Endodermal cell (in vitro differentiated cells): ENCODE data around the gene ADARB1. TPM values are rescaled to one million over a fixed set of nuclear protein-coding genes. Genes with fewer than 3 reads are reported as not detected.

Source experiments
- DNase-seq: peaks from one replicate; pipeline ENCODE4 v3.0.0-alpha.2; 2017
- H3K27ac ChIP-seq: 2 replicates; pipeline ENCODE4 v1.5.1; 2013; ENCODE audit warnings: mild to moderate bottlenecking, low read depth, low read length, moderate library complexity
- H3K27me3 ChIP-seq: 2 replicates; pipeline ENCODE4 v1.6.1; 2013; ENCODE audit warnings: mild to moderate bottlenecking, low read length, moderate library complexity; ENCODE audit not compliant: insufficient read depth, control insufficient read depth, poor library complexity, severe bottlenecking
- H3K36me3 ChIP-seq: 2 replicates; pipeline ENCODE4 v1.7.0; 2013; ENCODE audit warnings: mild to moderate bottlenecking, low read length, moderate library complexity; ENCODE audit not compliant: control insufficient read depth, insufficient read depth
- H3K4me1 ChIP-seq: one replicate; pipeline ENCODE4 v1.7.0; 2013; ENCODE audit warnings: low read length; ENCODE audit not compliant: control insufficient read depth, insufficient read depth
- H3K4me3 ChIP-seq: 2 replicates; pipeline ENCODE4 v1.5.1; 2013; ENCODE audit warnings: mild to moderate bottlenecking, low read length, moderate library complexity
- H3K9ac ChIP-seq: 2 replicates; pipeline ENCODE4 v1.6.1; 2013; ENCODE audit warnings: mild to moderate bottlenecking, low read length, moderate library complexity; ENCODE audit not compliant: poor library complexity, severe bottlenecking; ENCODE audit errors: extremely low read depth
- H3K9me3 ChIP-seq: 2 replicates; pipeline ENCODE4 v1.6.1; 2013; ENCODE audit warnings: mild to moderate bottlenecking, low read length, moderate library complexity; ENCODE audit not compliant: control insufficient read depth
- H3K27ac Mint-ChIP-seq: 2 replicates; pipeline ENCODE4 v1.8.0; 2020; ENCODE audit warnings: mixed read lengths
- H3K27me3 Mint-ChIP-seq: 2 replicates; pipeline ENCODE4 v1.8.0; 2021; ENCODE audit warnings: mild to moderate bottlenecking, mixed read lengths; ENCODE audit not compliant: insufficient read depth
- H3K36me3 Mint-ChIP-seq: 2 replicates; pipeline ENCODE4 v1.8.0; 2020; ENCODE audit warnings: low read depth, mixed read lengths
- H3K4me1 Mint-ChIP-seq: 2 replicates; pipeline ENCODE4 v1.8.0; 2020; ENCODE audit warnings: mixed read lengths
- H3K4me3 Mint-ChIP-seq: 2 replicates; pipeline ENCODE4 v1.8.0; 2020; ENCODE audit warnings: mild to moderate bottlenecking, moderate library complexity, mixed read lengths
- H3K9me3 Mint-ChIP-seq: 2 replicates; pipeline ENCODE4 v1.8.0; 2020; ENCODE audit warnings: mild to moderate bottlenecking, mixed read lengths
- WGBS, 2 experiments: methylation state at CpG; one replicate each; pipeline versions ENCODE4 v1.1.5 to v1.1.7; 2013; ENCODE audit warnings: missing lambda C conversion rate in 2 of 2, mixed read lengths in 1 of 2; ENCODE audit not compliant: insufficient coverage in 1 of 2, insufficient read length in 1 of 2; 5-methylcytosine and 5-hydroxymethylcytosine counted together
- total RNA-seq, 2 donors: library from RNA; stranded (reverse); fragmentation: NEBNext Ultra II Directional in 1 of 2; extraction: Animal tissue kit (Norgen Biotek cat#: 25700) in 1 of 2; gene quantifications; 2 replicates in 1 of 2; 3 replicates in 1 of 2; pipeline ENCODE4 v1.2.1, GENCODE V29; 2021
- TF ChIP-seq, protein P1 (sequence below): fragments of 200-600 bp; sonication (generic); conservative IDR thresholded peaks from 2 replicates; pipeline ENCODE4 v1.5.0; 2021; ENCODE audit warnings: antibody characterized with exemption, mild to moderate bottlenecking

The ADARB1 gene
- total RNA-seq, 2 donors from 2014 or later, result 11.5 to 20.1 TPM

GRCh38 chr21:45254460-45254930 is 180.1 kb downstream of the ADARB1 start:
- H3K36me3 ChIP-seq, result no peaks in the 10 kb centered on the region
- no peak overlapping the region for H3K27ac Mint-ChIP-seq
- no peaks in the 10 kb centered on the region for H3K4me1 ChIP-seq
- no peaks in the 10 kb centered on the region for H3K27me3 Mint-ChIP-seq
- peaks cover 13% of the 10 kb centered on the region for H3K9me3 Mint-ChIP-seq
- no peaks in the 10 kb centered on the region for H3K9me3 ChIP-seq
- no peak overlapping the region for H3K9ac ChIP-seq
- no peaks in the 10 kb centered on the region for H3K27me3 ChIP-seq
- no peak overlapping the region for H3K4me3 ChIP-seq
- no peak overlapping the region for H3K27ac ChIP-seq
- DNase-seq, result peak; percentile 45
- TF ChIP-seq, protein P1, sequence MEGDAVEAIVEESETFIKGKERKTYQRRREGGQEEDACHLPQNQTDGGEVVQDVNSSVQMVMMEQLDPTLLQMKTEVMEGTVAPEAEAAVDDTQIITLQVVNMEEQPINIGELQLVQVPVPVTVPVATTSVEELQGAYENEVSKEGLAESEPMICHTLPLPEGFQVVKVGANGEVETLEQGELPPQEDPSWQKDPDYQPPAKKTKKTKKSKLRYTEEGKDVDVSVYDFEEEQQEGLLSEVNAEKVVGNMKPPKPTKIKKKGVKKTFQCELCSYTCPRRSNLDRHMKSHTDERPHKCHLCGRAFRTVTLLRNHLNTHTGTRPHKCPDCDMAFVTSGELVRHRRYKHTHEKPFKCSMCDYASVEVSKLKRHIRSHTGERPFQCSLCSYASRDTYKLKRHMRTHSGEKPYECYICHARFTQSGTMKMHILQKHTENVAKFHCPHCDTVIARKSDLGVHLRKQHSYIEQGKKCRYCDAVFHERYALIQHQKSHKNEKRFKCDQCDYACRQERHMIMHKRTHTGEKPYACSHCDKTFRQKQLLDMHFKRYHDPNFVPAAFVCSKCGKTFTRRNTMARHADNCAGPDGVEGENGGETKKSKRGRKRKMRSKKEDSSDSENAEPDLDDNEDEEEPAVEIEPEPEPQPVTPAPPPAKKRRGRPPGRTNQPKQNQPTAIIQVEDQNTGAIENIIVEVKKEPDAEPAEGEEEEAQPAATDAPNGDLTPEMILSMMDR, result no peak
- no peaks in the 10 kb centered on the region for H3K4me1 Mint-ChIP-seq
- WGBS, 2 experiments, result 85 to 90% methylated on average over 14 to 17 of the region's 17 CpGs
- no peaks in the 10 kb centered on the region for H3K36me3 Mint-ChIP-seq
- no peak overlapping the region for H3K4me3 Mint-ChIP-seq

GRCh38 chr21:45255381-45256020 is 181.1 kb downstream of the ADARB1 start:
- no peaks in the 10 kb centered on the region for H3K36me3 ChIP-seq
- Mint-ChIP-seq H3K4me3 (no peak overlapping the region), H3K9me3 (peaks cover 11% of the 10 kb centered on the region), H3K27me3 (no peaks in the 10 kb centered on the region), H3K27ac (no peak overlapping the region), H3K36me3 (no peaks in the 10 kb centered on the region), H3K4me1 (no peaks in the 10 kb centered on the region)
- TF ChIP-seq, protein P1, result no peak
- H3K4me1 ChIP-seq, result no peaks in the 10 kb centered on the region
- DNase-seq, result peak; percentile 39
- H3K4me3 ChIP-seq, result no peak overlapping the region
- H3K9ac ChIP-seq, result no peak overlapping the region
- no peak overlapping the region for H3K27ac ChIP-seq
- H3K9me3 ChIP-seq, result no peaks in the 10 kb centered on the region
- no peaks in the 10 kb centered on the region for H3K27me3 ChIP-seq
- 89 to 100% methylated on average over 7 to 18 of the region's 22 CpGs for WGBS, 2 experiments

GRCh38 chr21:45256021-45256911 is 181.9 kb downstream of the ADARB1 start:
- H3K27me3 Mint-ChIP-seq, result no peaks in the 10 kb centered on the region
- no peaks in the 10 kb centered on the region for H3K4me1 ChIP-seq
- no peaks in the 10 kb centered on the region for H3K36me3 ChIP-seq
- peaks cover 4% of the 10 kb centered on the region for H3K9me3 Mint-ChIP-seq
- no peaks in the 10 kb centered on the region for H3K27me3 ChIP-seq
- WGBS, 2 experiments, result 86 to 89% methylated on average over 6 to 30 of the region's 31 CpGs
- H3K36me3 Mint-ChIP-seq, result no peaks in the 10 kb centered on the region
- H3K27ac Mint-ChIP-seq, result no peak overlapping the region
- no peaks in the 10 kb centered on the region for H3K4me1 Mint-ChIP-seq
- no peaks in the 10 kb centered on the region for H3K9me3 ChIP-seq
- peak overlapping the region; percentile 0 for H3K27ac ChIP-seq
- H3K4me3 Mint-ChIP-seq, result no peak overlapping the region
- H3K4me3 ChIP-seq, result no peak overlapping the region
- no peak overlapping the region for H3K9ac ChIP-seq
- TF ChIP-seq, protein P1, result no peak
- DNase-seq, result peak; percentile 40
